WTC11 (cell line): ENCODE data around the gene HOXC4. TPM values are rescaled to one million over a fixed set of nuclear protein-coding genes. Genes with fewer than 3 reads are reported as not detected.

Experiments used
- ATAC-seq: fragments of 200-7000 bp; cut with Tn5 transposase; 2 replicates; pipeline ENCODE4 v1.10.0; 2021; ENCODE audit warnings: mild to moderate bottlenecking, moderate library complexity
- CTCF ChIA-PET: fragments of 300-600 bp; sonication (Branson Sonifier 250); formaldehyde crosslinking; loops from one replicate; lab custom pipeline; 2021; ENCODE audit warnings: antibody characterized with exemption; lab: Charles Lee
- POLR2A ChIA-PET: fragments of 350-600 bp; sonication (Branson Sonifier 250); formaldehyde crosslinking; loops from one replicate; lab custom pipeline; 2021; ENCODE audit warnings: antibody characterized with exemption; lab: Charles Lee
- DNase-seq: peaks from one replicate; pipeline ENCODE4 v3.0.0; 2021; ENCODE audit warnings: low spot score
- H3K27ac Mint-ChIP-seq: 2 replicates; pipeline ENCODE4 v1.8.0; 2021; ENCODE audit warnings: mixed read lengths
- H3K27me3 Mint-ChIP-seq: 2 replicates; pipeline ENCODE4 v1.8.0; 2021; ENCODE audit warnings: low read depth, mild to moderate bottlenecking, moderate library complexity, mixed read lengths
- H3K36me3 Mint-ChIP-seq: 2 replicates; pipeline ENCODE4 v1.8.0; 2021; ENCODE audit warnings: mixed read lengths
- H3K4me1 Mint-ChIP-seq: 2 replicates; pipeline ENCODE4 v1.8.0; 2022; ENCODE audit warnings: mixed read lengths
- H3K4me3 Mint-ChIP-seq: 2 replicates; pipeline ENCODE4 v1.8.0; 2021; ENCODE audit warnings: mild to moderate bottlenecking, moderate library complexity, mixed read lengths
- H3K9me3 Mint-ChIP-seq: 2 replicates; pipeline ENCODE4 v1.8.0; 2021; ENCODE audit warnings: mixed read lengths
- CREB1 ChIP-seq: sonication (generic); formaldehyde crosslinking; IDR thresholded peaks from 2 replicates; pipeline ENCODE4 v1.8.0; 2023; ENCODE audit warnings: mild to moderate bottlenecking, missing genetic modification reagents
- FOXP1 ChIP-seq: sonication (generic); formaldehyde crosslinking; IDR thresholded peaks from 2 replicates; pipeline ENCODE4 v1.8.0; 2022; ENCODE audit warnings: missing genetic modification reagents, mild to moderate bottlenecking, moderate library complexity, borderline replicate concordance
- GABPB1 ChIP-seq: sonication (generic); formaldehyde crosslinking; IDR thresholded peaks from 2 replicates; pipeline ENCODE4 v1.8.1; 2023; ENCODE audit warnings: mild to moderate bottlenecking, missing genetic modification reagents
- IRF2 ChIP-seq: sonication (generic); formaldehyde crosslinking; IDR thresholded peaks from 2 replicates; pipeline ENCODE4 v1.8.0; 2022; ENCODE audit warnings: low read depth, missing genetic modification reagents, borderline replicate concordance
- JAZF1 ChIP-seq: fragments of 250-450 bp; sonication (Bioruptor Pico); IDR thresholded peaks from 2 replicates; pipeline ENCODE4 v1.9.0; 2021; ENCODE audit warnings: moderate library complexity, mild to moderate bottlenecking, inconsistent platforms
- PRRX2 ChIP-seq: fragments of 250-450 bp; sonication (Bioruptor Pico); IDR thresholded peaks from 2 replicates; pipeline ENCODE4 v1.8.0; 2021; ENCODE audit warnings: mild to moderate bottlenecking
- ZBTB21 ChIP-seq: sonication (generic); formaldehyde crosslinking; IDR thresholded peaks from 2 replicates; pipeline ENCODE4 v1.8.1; 2023; ENCODE audit warnings: mild to moderate bottlenecking, missing genetic modification reagents, borderline replicate concordance
- ZNF138 ChIP-seq: sonication (generic); formaldehyde crosslinking; conservative IDR thresholded peaks from 2 replicates; pipeline ENCODE4 v1.8.1; 2022; ENCODE audit warnings: mild to moderate bottlenecking, moderate library complexity, missing genetic modification reagents
- ZNF423 ChIP-seq: fragments of 250-450 bp; sonication (Bioruptor Pico); IDR thresholded peaks from 2 replicates; pipeline ENCODE4 v2.1.2; 2022; ENCODE audit warnings: mild to moderate bottlenecking, moderate library complexity
- ZNF671 ChIP-seq: fragments of 250-450 bp; sonication (Bioruptor Pico); IDR thresholded peaks from 2 replicates; pipeline ENCODE4 v1.8.0; 2021; ENCODE audit warnings: mild to moderate bottlenecking
- total RNA-seq: library from RNA; stranded (reverse); gene quantifications from 3 replicates; pipeline ENCODE4 v1.2.3, GENCODE V29; 2021
- TF ChIP-seq, protein P1 (sequence below): sonication (generic); formaldehyde crosslinking; IDR thresholded peaks from 2 replicates; pipeline ENCODE4 v1.8.0; 2022; ENCODE audit warnings: missing genetic modification reagents
- TF ChIP-seq, protein P2 (sequence below): sonication (generic); formaldehyde crosslinking; IDR thresholded peaks from 2 replicates; pipeline ENCODE4 v1.8.0; 2023; ENCODE audit warnings: missing genetic modification reagents
- TF ChIP-seq, protein P3 (sequence below): fragments of 250-450 bp; sonication (Bioruptor Pico); IDR thresholded peaks from 2 replicates; pipeline ENCODE4 v1.9.0; 2021; ENCODE audit warnings: mild to moderate bottlenecking, borderline replicate concordance
- TF ChIP-seq, protein P4 (sequence below): fragments of 250-450 bp; sonication (Bioruptor Pico); IDR thresholded peaks from 2 replicates; pipeline ENCODE4 v1.9.0; 2021; ENCODE audit warnings: moderate library complexity, mild to moderate bottlenecking, inconsistent platforms, borderline replicate concordance
- TF ChIP-seq, protein P5 (sequence below): sonication (generic); formaldehyde crosslinking; IDR thresholded peaks from 2 replicates; pipeline ENCODE4 v1.8.1; 2022; ENCODE audit warnings: low read depth, mild to moderate bottlenecking, moderate library complexity, missing genetic modification reagents, borderline replicate concordance
- TF ChIP-seq, protein P6 (sequence below): sonication (generic); formaldehyde crosslinking; IDR thresholded peaks from 2 replicates; pipeline ENCODE4 v1.8.0; 2023; ENCODE audit warnings: missing genetic modification reagents, mild to moderate bottlenecking, borderline replicate concordance

Gene HOXC4
- total RNA-seq, 1 experiment from 2014 or later = 0.46 TPM

DNA sequence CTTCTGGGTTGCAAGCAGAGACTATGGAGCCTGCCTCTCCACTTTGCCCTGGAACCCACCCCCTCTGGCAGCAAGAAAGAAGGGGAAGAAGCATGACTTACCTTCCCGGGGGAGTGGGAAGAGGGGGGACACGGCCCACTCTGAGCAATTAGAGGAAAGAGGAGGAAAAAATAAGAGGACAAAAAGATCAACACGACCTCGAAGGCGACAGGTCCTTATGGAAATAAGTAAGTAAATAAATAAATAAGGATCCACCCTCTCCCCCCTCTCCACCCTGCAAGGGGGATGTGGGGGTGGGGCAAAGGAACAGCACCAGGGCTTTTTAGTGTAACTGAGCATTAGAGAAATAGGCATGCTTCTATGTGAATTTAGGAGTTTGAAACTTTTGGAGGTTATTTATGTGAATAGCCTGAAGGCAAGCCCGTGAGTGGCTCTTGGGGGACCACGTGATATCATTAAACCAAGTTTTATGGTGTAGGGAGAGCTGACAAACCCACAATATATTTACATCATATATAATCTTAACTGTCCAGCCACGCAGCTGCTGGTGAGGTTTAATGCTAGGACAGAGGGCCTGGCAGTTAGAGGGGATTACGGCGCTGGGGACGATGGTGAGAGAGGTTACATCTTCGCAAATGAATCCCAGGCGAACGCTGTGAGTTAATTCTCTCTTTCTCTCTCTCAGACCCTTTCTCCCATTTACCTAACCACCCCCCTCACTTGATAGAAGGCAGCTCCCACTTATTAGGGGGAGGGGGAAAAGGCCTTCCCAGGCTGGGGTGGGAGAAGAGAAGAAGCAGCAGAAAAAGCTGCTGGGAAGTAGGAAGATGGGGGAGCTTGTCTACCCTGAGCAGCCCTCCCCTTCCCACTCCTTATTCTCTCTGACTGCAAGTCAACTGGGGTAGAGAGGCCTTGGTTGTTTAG lies 16.0 kb upstream of the HOXC4 start (continued):
- TF ChIP-seq, protein P1, sequence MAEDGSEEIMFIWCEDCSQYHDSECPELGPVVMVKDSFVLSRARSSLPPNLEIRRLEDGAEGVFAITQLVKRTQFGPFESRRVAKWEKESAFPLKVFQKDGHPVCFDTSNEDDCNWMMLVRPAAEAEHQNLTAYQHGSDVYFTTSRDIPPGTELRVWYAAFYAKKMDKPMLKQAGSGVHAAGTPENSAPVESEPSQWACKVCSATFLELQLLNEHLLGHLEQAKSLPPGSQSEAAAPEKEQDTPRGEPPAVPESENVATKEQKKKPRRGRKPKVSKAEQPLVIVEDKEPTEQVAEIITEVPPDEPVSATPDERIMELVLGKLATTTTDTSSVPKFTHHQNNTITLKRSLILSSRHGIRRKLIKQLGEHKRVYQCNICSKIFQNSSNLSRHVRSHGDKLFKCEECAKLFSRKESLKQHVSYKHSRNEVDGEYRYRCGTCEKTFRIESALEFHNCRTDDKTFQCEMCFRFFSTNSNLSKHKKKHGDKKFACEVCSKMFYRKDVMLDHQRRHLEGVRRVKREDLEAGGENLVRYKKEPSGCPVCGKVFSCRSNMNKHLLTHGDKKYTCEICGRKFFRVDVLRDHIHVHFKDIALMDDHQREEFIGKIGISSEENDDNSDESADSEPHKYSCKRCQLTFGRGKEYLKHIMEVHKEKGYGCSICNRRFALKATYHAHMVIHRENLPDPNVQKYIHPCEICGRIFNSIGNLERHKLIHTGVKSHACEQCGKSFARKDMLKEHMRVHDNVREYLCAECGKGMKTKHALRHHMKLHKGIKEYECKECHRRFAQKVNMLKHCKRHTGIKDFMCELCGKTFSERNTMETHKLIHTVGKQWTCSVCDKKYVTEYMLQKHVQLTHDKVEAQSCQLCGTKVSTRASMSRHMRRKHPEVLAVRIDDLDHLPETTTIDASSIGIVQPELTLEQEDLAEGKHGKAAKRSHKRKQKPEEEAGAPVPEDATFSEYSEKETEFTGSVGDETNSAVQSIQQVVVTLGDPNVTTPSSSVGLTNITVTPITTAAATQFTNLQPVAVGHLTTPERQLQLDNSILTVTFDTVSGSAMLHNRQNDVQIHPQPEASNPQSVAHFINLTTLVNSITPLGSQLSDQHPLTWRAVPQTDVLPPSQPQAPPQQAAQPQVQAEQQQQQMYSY (CRISPR knock-in tag) = no peak
- no peak for TF ChIP-seq IRF2
- TF ChIP-seq FOXP1 = no peak
- TF ChIP-seq, protein P2, sequence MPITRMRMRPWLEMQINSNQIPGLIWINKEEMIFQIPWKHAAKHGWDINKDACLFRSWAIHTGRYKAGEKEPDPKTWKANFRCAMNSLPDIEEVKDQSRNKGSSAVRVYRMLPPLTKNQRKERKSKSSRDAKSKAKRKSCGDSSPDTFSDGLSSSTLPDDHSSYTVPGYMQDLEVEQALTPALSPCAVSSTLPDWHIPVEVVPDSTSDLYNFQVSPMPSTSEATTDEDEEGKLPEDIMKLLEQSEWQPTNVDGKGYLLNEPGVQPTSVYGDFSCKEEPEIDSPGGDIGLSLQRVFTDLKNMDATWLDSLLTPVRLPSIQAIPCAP (CRISPR knock-in tag) = no peak
- TF ChIP-seq, protein P3, sequence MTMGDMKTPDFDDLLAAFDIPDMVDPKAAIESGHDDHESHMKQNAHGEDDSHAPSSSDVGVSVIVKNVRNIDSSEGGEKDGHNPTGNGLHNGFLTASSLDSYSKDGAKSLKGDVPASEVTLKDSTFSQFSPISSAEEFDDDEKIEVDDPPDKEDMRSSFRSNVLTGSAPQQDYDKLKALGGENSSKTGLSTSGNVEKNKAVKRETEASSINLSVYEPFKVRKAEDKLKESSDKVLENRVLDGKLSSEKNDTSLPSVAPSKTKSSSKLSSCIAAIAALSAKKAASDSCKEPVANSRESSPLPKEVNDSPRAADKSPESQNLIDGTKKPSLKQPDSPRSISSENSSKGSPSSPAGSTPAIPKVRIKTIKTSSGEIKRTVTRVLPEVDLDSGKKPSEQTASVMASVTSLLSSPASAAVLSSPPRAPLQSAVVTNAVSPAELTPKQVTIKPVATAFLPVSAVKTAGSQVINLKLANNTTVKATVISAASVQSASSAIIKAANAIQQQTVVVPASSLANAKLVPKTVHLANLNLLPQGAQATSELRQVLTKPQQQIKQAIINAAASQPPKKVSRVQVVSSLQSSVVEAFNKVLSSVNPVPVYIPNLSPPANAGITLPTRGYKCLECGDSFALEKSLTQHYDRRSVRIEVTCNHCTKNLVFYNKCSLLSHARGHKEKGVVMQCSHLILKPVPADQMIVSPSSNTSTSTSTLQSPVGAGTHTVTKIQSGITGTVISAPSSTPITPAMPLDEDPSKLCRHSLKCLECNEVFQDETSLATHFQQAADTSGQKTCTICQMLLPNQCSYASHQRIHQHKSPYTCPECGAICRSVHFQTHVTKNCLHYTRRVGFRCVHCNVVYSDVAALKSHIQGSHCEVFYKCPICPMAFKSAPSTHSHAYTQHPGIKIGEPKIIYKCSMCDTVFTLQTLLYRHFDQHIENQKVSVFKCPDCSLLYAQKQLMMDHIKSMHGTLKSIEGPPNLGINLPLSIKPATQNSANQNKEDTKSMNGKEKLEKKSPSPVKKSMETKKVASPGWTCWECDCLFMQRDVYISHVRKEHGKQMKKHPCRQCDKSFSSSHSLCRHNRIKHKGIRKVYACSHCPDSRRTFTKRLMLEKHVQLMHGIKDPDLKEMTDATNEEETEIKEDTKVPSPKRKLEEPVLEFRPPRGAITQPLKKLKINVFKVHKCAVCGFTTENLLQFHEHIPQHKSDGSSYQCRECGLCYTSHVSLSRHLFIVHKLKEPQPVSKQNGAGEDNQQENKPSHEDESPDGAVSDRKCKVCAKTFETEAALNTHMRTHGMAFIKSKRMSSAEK (CRISPR knock-in tag) = no peak

DNA sequence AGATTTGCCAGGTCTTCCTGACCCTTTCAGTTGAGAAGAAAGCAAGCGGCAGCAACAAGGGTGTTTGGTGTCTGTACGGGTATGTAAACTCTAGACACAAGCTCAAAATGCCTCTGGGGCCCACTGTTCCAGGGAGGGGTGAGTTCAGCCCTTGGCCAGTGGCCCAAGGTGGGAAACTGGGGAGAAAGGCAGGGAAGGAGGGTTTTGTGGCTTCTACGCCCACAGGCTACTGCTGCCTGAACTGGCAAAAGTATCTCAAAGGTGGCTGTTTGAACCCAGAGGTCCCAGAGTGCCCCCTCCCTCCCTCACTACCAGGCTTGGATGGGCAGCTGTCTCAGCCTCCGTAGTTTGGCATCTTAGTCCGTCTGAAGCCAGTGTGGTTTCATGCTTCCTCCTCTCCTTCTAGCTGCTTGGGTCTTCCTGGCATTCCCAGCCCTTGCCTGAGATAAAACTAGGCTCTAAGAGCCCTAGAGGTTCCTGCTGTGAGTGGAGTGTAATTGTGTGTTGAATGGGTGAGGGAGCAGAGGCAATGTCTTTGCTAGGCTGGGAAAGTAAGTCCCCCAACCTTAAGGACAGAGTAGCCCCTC lies 15.3 kb upstream of the HOXC4 start:
- Mint-ChIP-seq H3K36me3 (no peaks in the 10 kb centered on the region), H3K4me1 (peaks cover 16% of the 10 kb centered on the region), H3K4me3 (no peak overlapping the region), H3K27ac (no peak overlapping the region), H3K27me3 (peaks cover 99% of the 10 kb centered on the region), H3K9me3 (no peaks in the 10 kb centered on the region)
- DNase-seq (no peak), ATAC-seq (no peak)
- POLR2A ChIA-PET = no interaction called here
- CTCF ChIA-PET = interaction anchor here (0.7 to 4.8 kb wide), 5 partner anchors 8 to 170 kb away, joined by 3 to 23 read pairs (median 4); no protein-coding TSS in a partner anchor
- TF ChIP-seq PRRX2 (CRISPR knock-in tag) (no peak), ZNF671 (no peak), ZNF138 (CRISPR knock-in tag) (no peak), GABPB1 (CRISPR knock-in tag) (no peak), FOXP1 (no peak), ZBTB21 (no peak)
- TF ChIP-seq, protein P4, sequence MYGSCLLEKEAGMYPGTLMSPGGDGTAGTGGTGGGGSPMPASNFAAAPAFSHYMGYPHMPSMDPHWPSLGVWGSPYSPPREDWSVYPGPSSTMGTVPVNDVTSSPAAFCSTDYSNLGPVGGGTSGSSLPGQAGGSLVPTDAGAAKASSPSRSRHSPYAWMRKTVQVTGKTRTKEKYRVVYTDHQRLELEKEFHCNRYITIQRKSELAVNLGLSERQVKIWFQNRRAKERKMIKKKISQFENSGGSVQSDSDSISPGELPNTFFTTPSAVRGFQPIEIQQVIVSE (CRISPR knock-in tag) = no peak

DNA sequence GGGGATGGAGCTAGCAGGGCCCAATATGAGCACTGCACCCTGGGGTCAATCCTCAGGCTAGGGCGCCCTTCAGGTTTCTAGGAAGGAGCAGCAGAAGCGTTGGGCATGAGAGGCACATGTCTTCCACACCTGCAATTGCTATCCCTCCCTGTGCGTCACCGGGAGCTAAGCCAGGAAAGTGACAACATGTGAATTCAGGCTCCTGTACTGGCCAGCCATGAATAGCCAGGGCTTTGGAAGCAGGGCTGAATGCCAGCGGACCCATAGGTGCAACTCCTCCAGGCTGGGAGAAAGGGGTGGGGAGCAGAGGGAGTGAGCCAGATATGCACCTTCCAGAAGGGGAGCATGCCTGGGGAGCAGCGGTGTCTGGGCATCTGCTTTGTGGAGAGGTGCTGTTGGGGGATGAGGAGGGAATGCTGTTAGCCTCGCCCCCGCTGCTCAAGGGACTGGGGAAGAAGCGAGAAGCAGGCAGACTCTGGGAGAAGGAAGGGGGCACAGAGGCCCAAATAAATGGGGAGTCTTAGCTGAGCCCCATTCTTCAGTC lies 14.7 kb upstream of the HOXC4 start:
- POLR2A ChIA-PET = no interaction called here
- Mint-ChIP-seq H3K27ac (no peak overlapping the region), H3K9me3 (no peaks in the 10 kb centered on the region), H3K36me3 (no peaks in the 10 kb centered on the region), H3K4me1 (peaks cover 13% of the 10 kb centered on the region), H3K4me3 (no peak overlapping the region), H3K27me3 (peaks cover 100% of the 10 kb centered on the region)
- ATAC-seq = no peak
- no peak for DNase-seq
- CTCF ChIA-PET = interaction anchor here (0.7 to 4.8 kb wide), 5 partner anchors 8 to 169 kb away, joined by 3 to 23 read pairs (median 4); no protein-coding TSS in a partner anchor
- no peak for TF ChIP-seq ZNF423 (CRISPR knock-in tag)
- TF ChIP-seq, protein P5, sequence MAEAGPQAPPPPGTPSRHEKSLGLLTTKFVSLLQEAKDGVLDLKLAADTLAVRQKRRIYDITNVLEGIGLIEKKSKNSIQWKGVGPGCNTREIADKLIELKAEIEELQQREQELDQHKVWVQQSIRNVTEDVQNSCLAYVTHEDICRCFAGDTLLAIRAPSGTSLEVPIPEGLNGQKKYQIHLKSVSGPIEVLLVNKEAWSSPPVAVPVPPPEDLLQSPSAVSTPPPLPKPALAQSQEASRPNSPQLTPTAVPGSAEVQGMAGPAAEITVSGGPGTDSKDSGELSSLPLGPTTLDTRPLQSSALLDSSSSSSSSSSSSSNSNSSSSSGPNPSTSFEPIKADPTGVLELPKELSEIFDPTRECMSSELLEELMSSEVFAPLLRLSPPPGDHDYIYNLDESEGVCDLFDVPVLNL (CRISPR knock-in tag) = no peak
- TF ChIP-seq JAZF1 = no peak
- TF ChIP-seq, protein P6, sequence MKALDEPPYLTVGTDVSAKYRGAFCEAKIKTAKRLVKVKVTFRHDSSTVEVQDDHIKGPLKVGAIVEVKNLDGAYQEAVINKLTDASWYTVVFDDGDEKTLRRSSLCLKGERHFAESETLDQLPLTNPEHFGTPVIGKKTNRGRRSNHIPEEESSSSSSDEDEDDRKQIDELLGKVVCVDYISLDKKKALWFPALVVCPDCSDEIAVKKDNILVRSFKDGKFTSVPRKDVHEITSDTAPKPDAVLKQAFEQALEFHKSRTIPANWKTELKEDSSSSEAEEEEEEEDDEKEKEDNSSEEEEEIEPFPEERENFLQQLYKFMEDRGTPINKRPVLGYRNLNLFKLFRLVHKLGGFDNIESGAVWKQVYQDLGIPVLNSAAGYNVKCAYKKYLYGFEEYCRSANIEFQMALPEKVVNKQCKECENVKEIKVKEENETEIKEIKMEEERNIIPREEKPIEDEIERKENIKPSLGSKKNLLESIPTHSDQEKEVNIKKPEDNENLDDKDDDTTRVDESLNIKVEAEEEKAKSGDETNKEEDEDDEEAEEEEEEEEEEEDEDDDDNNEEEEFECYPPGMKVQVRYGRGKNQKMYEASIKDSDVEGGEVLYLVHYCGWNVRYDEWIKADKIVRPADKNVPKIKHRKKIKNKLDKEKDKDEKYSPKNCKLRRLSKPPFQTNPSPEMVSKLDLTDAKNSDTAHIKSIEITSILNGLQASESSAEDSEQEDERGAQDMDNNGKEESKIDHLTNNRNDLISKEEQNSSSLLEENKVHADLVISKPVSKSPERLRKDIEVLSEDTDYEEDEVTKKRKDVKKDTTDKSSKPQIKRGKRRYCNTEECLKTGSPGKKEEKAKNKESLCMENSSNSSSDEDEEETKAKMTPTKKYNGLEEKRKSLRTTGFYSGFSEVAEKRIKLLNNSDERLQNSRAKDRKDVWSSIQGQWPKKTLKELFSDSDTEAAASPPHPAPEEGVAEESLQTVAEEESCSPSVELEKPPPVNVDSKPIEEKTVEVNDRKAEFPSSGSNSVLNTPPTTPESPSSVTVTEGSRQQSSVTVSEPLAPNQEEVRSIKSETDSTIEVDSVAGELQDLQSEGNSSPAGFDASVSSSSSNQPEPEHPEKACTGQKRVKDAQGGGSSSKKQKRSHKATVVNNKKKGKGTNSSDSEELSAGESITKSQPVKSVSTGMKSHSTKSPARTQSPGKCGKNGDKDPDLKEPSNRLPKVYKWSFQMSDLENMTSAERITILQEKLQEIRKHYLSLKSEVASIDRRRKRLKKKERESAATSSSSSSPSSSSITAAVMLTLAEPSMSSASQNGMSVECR = no peak
- TF ChIP-seq CREB1 = no peak
